ENCODE results near the gene NRG4.

The NRG4 gene

GRCh38 chr15:76059320-76060117, 47.3 kb upstream of the NRG4 start, which contains the start of gene TMEM266:
Gene TMEM266 (plus strand): TSS chr15:76059985. CDS start chr15:76134264, 74,279 bp downstream.
- Histone ChIP-seq H3K4me1 (ENCODE audit: low read length) (peaks cover 23% of the 10 kb centered on the region), H3K36me3 (replicated peaks; ENCODE audit: insufficient read depth, low read length) (no peaks in the 10 kb centered on the region), H3K9ac (ENCODE audit: low read length) (no peak within 1 kb of the TSS; the same call in 1 of the 2 replicates), H2AFZ (ENCODE audit: low read length) (peak within 1 kb of the TSS; percentile 74), H4K20me1 (ENCODE audit: insufficient read depth, low read length) (no peaks in the 10 kb centered on the region), H3K27ac (ENCODE audit: low read length) (no peak within 1 kb of the TSS), H3K9me3 (replicated peaks; ENCODE audit: insufficient read depth, low read length) (no peaks in the 10 kb centered on the region), H3K4me2 (ENCODE audit: low read depth, low read length) (peak within 1 kb of the TSS; percentile 97), H3K4me3 (ENCODE audit: low read length) (peak within 1 kb of the TSS; percentile 70), H3K27me3 (replicated peaks; ENCODE audit: insufficient read depth, low read length) (0 out of 2 replicates have a peak, but pooled peaks cover 12% of the 10 kb centered on the region), H3F3A (ENCODE audit: insufficient read depth, low read length) (peaks cover 42% of the 10 kb centered on the region), H3K9me2 (replicated peaks; ENCODE audit: insufficient read depth, low read length) (no peaks in the 10 kb centered on the region), H3K79me2 (ENCODE audit: low read length) (no peaks in the 10 kb centered on the region)
- TF ChIP-seq EZH2 (optimal IDR thresholded peaks at IDR 0.05; ENCODE audit: low read depth, low read length) (no peak), EZH2phosphoT487 (IDR thresholded peaks at IDR 0.05; ENCODE audit: low read length) (no peak)
- TF ChIP-seq, protein P1, sequence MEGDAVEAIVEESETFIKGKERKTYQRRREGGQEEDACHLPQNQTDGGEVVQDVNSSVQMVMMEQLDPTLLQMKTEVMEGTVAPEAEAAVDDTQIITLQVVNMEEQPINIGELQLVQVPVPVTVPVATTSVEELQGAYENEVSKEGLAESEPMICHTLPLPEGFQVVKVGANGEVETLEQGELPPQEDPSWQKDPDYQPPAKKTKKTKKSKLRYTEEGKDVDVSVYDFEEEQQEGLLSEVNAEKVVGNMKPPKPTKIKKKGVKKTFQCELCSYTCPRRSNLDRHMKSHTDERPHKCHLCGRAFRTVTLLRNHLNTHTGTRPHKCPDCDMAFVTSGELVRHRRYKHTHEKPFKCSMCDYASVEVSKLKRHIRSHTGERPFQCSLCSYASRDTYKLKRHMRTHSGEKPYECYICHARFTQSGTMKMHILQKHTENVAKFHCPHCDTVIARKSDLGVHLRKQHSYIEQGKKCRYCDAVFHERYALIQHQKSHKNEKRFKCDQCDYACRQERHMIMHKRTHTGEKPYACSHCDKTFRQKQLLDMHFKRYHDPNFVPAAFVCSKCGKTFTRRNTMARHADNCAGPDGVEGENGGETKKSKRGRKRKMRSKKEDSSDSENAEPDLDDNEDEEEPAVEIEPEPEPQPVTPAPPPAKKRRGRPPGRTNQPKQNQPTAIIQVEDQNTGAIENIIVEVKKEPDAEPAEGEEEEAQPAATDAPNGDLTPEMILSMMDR (IDR thresholded peaks at IDR 0.05; ENCODE audit: low read length): peak; percentile 6; the same call in 1 of the 2 replicates
- DNase-seq: peak; percentile 59

GRCh38 chr15:76058714-76059319, 46.6 kb upstream of the NRG4 start:
- Histone ChIP-seq H3K79me2 (ENCODE audit: low read length) (no peaks in the 10 kb centered on the region), H3K4me1 (ENCODE audit: low read length) (peaks cover 23% of the 10 kb centered on the region), H3F3A (ENCODE audit: insufficient read depth, low read length) (peaks cover 42% of the 10 kb centered on the region), H3K9me2 (replicated peaks; ENCODE audit: insufficient read depth, low read length) (no peaks in the 10 kb centered on the region), H3K36me3 (replicated peaks; ENCODE audit: insufficient read depth, low read length) (no peaks in the 10 kb centered on the region), H2AFZ (ENCODE audit: low read length) (peak overlapping the region; percentile 46), H3K27ac (ENCODE audit: low read length) (no peak overlapping the region), H3K9me3 (replicated peaks; ENCODE audit: insufficient read depth, low read length) (no peaks in the 10 kb centered on the region), H3K27me3 (replicated peaks; ENCODE audit: insufficient read depth, low read length) (0 out of 2 replicates have a peak, but pooled peaks cover 12% of the 10 kb centered on the region), H3K4me3 (ENCODE audit: low read length) (peak overlapping the region; percentile 68), H3K4me2 (ENCODE audit: low read depth, low read length) (peak overlapping the region; percentile 97), H4K20me1 (ENCODE audit: insufficient read depth, low read length) (no peaks in the 10 kb centered on the region), H3K9ac (ENCODE audit: low read length) (no peak overlapping the region)
- no peak for TF ChIP-seq EZH2phosphoT487 (IDR thresholded peaks at IDR 0.05; ENCODE audit: low read length)
- TF ChIP-seq, protein P1 (IDR thresholded peaks at IDR 0.05; ENCODE audit: low read length): peak; percentile 26
- TF ChIP-seq EZH2 (optimal IDR thresholded peaks at IDR 0.05; ENCODE audit: low read depth, low read length): no peak
- peak; percentile 33 for DNase-seq

DNA sequence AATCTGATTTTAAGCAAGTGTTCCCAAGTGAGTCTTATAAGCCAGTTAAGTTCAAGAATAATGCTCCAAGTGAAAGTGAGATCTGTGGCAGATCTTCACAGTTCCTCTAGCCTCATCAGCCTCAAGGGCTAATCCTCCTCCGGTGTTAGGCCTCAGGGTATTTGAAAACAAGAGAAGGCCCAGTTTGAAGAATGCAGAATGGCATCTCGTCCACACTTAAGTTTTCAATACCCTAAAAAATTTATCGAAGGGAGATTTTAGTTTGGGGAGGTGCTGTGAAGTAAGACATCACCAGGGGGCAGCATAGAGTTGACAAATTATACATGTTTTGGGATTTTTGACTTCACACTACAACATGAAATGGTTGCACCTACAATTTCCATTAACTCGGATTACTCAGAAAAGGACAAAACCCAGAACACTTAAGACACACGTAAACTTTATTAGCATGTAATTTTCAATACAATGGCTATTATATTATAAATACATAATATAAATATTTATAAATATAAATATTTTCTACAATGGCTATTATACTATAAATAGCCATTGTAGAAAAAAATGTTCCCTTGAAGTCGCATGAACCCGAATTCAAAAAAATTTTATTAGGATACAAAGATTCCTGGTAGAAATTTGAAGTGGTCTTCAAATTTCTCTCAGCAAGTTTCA, 45.2 kb upstream of the NRG4 start:
- H2AFZ ChIP-seq (ENCODE audit: low read length): 0 out of 2 replicates have a peak overlapping the region, but pooled peaks have one; percentile 28
- peaks cover 42% of the 10 kb centered on the region for H3F3A ChIP-seq (ENCODE audit: insufficient read depth, low read length)
- no peaks in the 10 kb centered on the region for H3K79me2 ChIP-seq (ENCODE audit: low read length)
- no peaks in the 10 kb centered on the region for H3K9me3 ChIP-seq (replicated peaks; ENCODE audit: insufficient read depth, low read length)
- peak; percentile 56 for DNase-seq
- H3K9me2 ChIP-seq (replicated peaks; ENCODE audit: insufficient read depth, low read length): no peaks in the 10 kb centered on the region
- peaks cover 21% of the 10 kb centered on the region for H3K4me1 ChIP-seq (ENCODE audit: low read length)
- H4K20me1 ChIP-seq (ENCODE audit: insufficient read depth, low read length): no peaks in the 10 kb centered on the region
- H3K4me3 ChIP-seq (ENCODE audit: low read length): peak overlapping the region; percentile 38
- H3K9ac ChIP-seq (ENCODE audit: low read length): no peak overlapping the region
- 0 out of 2 replicates have a peak, but pooled peaks cover 12% of the 10 kb centered on the region for H3K27me3 ChIP-seq (replicated peaks; ENCODE audit: insufficient read depth, low read length)
- TF ChIP-seq, protein P1 (IDR thresholded peaks at IDR 0.05; ENCODE audit: low read length): peak; percentile 73
- no peak for TF ChIP-seq EZH2phosphoT487 (IDR thresholded peaks at IDR 0.05; ENCODE audit: low read length)
- no peaks in the 10 kb centered on the region for H3K36me3 ChIP-seq (replicated peaks; ENCODE audit: insufficient read depth, low read length)
- H3K27ac ChIP-seq (ENCODE audit: low read length): peak overlapping the region; percentile 58; the same call in 1 of the 2 replicates
- H3K4me2 ChIP-seq (ENCODE audit: low read depth, low read length): peak overlapping the region; percentile 63
